Tibial nerve (tissue), 4 donors: ENCODE measurements around the gene BMP3.

Source experiments
- EP300 ChIP-seq, 2 donors: sonication (generic); formaldehyde crosslinking; IDR thresholded peaks; one replicate each; pipeline ENCODE4 v1.6.1; 2017; ENCODE audit warnings: antibody characterized with exemption in 2 of 2, mild to moderate bottlenecking in 1 of 2
- TF ChIP-seq, protein P1 (sequence below), 5 experiments: fragments of 200-600 bp in 3 of 5; fragments of 450-650 bp in 2 of 5; sonication (generic) in 3 of 5; IDR thresholded peaks; one replicate each; pipeline ENCODE4 v1.5.1; 2016 to 2019; ENCODE audit warnings: antibody characterized with exemption in 5 of 5, mild to moderate bottlenecking in 3 of 5, moderate library complexity in 2 of 5

DNA sequence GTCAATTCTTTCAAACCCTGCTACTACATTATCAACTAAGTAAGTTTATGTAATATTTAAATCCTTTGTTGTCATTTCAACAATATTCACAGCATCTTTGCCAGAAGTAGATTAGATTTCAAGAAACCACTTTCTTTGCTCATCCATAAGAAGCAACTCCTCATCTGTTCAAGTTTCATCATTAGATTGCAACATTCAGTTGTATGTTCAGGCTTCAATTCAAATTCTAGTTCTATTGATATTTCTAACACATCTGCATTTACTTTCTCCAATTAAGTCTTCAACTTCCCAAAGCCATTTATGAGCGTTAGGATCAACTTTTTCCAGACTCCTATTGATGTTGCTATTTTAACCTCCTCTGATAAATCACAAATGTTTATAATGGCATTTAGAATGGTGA, 66.1 kb downstream of the BMP3 start:
- TF ChIP-seq, protein P1, sequence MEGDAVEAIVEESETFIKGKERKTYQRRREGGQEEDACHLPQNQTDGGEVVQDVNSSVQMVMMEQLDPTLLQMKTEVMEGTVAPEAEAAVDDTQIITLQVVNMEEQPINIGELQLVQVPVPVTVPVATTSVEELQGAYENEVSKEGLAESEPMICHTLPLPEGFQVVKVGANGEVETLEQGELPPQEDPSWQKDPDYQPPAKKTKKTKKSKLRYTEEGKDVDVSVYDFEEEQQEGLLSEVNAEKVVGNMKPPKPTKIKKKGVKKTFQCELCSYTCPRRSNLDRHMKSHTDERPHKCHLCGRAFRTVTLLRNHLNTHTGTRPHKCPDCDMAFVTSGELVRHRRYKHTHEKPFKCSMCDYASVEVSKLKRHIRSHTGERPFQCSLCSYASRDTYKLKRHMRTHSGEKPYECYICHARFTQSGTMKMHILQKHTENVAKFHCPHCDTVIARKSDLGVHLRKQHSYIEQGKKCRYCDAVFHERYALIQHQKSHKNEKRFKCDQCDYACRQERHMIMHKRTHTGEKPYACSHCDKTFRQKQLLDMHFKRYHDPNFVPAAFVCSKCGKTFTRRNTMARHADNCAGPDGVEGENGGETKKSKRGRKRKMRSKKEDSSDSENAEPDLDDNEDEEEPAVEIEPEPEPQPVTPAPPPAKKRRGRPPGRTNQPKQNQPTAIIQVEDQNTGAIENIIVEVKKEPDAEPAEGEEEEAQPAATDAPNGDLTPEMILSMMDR (IDR thresholded peaks at IDR 0.05), result no peak
- no peak for TF ChIP-seq EP300 (IDR thresholded peaks at IDR 0.05)
